Gastrocnemius medialis (tissue), 4 donors: ENCODE results near the gene SGMS1.

Experiments
- CTCF ChIP-seq, 5 experiments: fragments of 450-650 bp in 3 of 5; fragments of 200-600 bp in 2 of 5; sonication (generic) in 2 of 5; IDR thresholded peaks in 4 of 5; conservative IDR thresholded peaks in 1 of 5; 1 replicate in 4 of 5; 2 replicates in 1 of 5; pipeline ENCODE4 v1.5.1; 2016 to 2019; ENCODE audit warnings: antibody characterized with exemption in 5 of 5, mild to moderate bottlenecking in 3 of 5, moderate library complexity in 3 of 5
- POLR2A ChIP-seq, 2 donors: fragments of 450-650 bp; IDR thresholded peaks; one replicate each; pipeline ENCODE4 v1.6.1; 2017; ENCODE audit warnings: antibody characterized with exemption in 2 of 2, mild to moderate bottlenecking in 2 of 2, moderate library complexity in 2 of 2

DNA sequence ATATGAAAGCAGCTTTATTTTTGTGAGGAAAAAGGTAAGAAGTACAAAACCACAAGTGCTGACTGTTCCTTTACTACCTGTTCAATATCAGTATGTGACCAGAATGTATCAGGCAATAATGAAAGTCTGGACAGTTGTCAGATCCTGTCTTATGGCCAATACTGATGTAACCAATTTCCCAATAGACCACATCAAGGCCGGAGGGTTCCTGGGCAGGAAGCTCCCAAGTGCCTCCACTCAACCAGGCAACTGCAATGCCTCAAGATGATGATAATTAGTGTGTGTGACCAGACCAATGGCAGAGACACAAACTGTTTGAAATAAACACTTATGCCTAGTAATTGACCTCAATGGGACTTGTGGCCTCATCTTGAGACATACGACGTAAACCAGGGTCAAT lies 223.1 kb downstream of the SGMS1 start:
- TF ChIP-seq CTCF (IDR thresholded peaks at IDR 0.05 in 4 of 5, conservative IDR thresholded peaks at IDR 0.05 in 1 of 5), result no peak
- TF ChIP-seq POLR2A (IDR thresholded peaks at IDR 0.05), result no peak
